Measurements from ENCODE around the gene NFYC.

Gene NFYC

GRCh38 chr1:40780678-40781607 is 89.4 kb downstream of the NFYC start:
- Mint-ChIP-seq H3K9me3 (no peaks in the 10 kb centered on the region), H3K4me1 (ENCODE audit: low read depth) (peaks cover 8% of the 10 kb centered on the region), H3K27me3 (ENCODE audit: low read depth) (peaks cover 37% of the 10 kb centered on the region), H3K27ac (no peak overlapping the region), H3K36me3 (ENCODE audit: low read depth) (peaks cover 18% of the 10 kb centered on the region), H3K4me3 (no peak overlapping the region)

- peaks cover 17% of the 10 kb centered on the region for H3K36me3 Mint-ChIP-seq (ENCODE audit: low read depth)
- H3K27ac Mint-ChIP-seq, result no peak overlapping the region
- H3K4me3 Mint-ChIP-seq, result no peak overlapping the region
- peaks cover 8% of the 10 kb centered on the region for H3K4me1 Mint-ChIP-seq (ENCODE audit: low read depth)
- H3K9me3 Mint-ChIP-seq, result no peaks in the 10 kb centered on the region
- peaks cover 37% of the 10 kb centered on the region for H3K27me3 Mint-ChIP-seq (ENCODE audit: low read depth)
These were observed 90.1 kb downstream of the NFYC start for GRCh38 chr1:40781608-40781971.

- Mint-ChIP-seq H3K27me3 (ENCODE audit: low read depth) (peaks cover 37% of the 10 kb centered on the region), H3K4me3 (peak overlapping the region; percentile 77)
These were observed 91.0 kb downstream of the NFYC start for GRCh38 chr1:40782371-40782956.

GRCh38 chr1:40783001-40783905 is 91.7 kb downstream of the NFYC start, which contains the start of gene KCNQ4:
TSS of gene KCNQ4 (plus strand) at chr1:40783787. CDS start at chr1:40784094, 307 bp downstream.
- Mint-ChIP-seq H3K4me1 (ENCODE audit: low read depth) (peaks cover 8% of the 10 kb centered on the region), H3K27me3 (ENCODE audit: low read depth) (peaks cover 37% of the 10 kb centered on the region), H3K4me3 (peak within 1 kb of the TSS; percentile 77), H3K36me3 (ENCODE audit: low read depth) (peaks cover 6% of the 10 kb centered on the region), H3K9me3 (no peaks in the 10 kb centered on the region), H3K27ac (peak within 1 kb of the TSS; percentile 69)

More at GRCh38 chr1:40782371-40782956, 91.0 kb downstream of the NFYC start:
- H3K36me3 Mint-ChIP-seq (ENCODE audit: low read depth), result peaks cover 9% of the 10 kb centered on the region
- H3K4me1 Mint-ChIP-seq (ENCODE audit: low read depth), result peaks cover 8% of the 10 kb centered on the region
- H3K27ac Mint-ChIP-seq, result no peak overlapping the region
- H3K9me3 Mint-ChIP-seq, result no peaks in the 10 kb centered on the region

- peaks cover 4% of the 10 kb centered on the region for H3K36me3 Mint-ChIP-seq (ENCODE audit: low read depth)
- peak overlapping the region; percentile 68 for H3K4me3 Mint-ChIP-seq
- peaks cover 37% of the 10 kb centered on the region for H3K27me3 Mint-ChIP-seq (ENCODE audit: low read depth)
- no peaks in the 10 kb centered on the region for H3K9me3 Mint-ChIP-seq
- no peak overlapping the region for H3K27ac Mint-ChIP-seq
- peaks cover 5% of the 10 kb centered on the region for H3K4me1 Mint-ChIP-seq (ENCODE audit: low read depth)
These were observed 92.8 kb downstream of the NFYC start for GRCh38 chr1:40784141-40784770.

GRCh38 chr1:40784771-40785151 is 93.3 kb downstream of the NFYC start:
- peaks cover 42% of the 10 kb centered on the region for H3K27me3 Mint-ChIP-seq (ENCODE audit: low read depth)
- H3K4me3 Mint-ChIP-seq, result peak overlapping the region; percentile 68
- peaks cover 4% of the 10 kb centered on the region for H3K36me3 Mint-ChIP-seq (ENCODE audit: low read depth)
- no peak overlapping the region for H3K27ac Mint-ChIP-seq
- no peaks in the 10 kb centered on the region for H3K9me3 Mint-ChIP-seq
- peaks cover 5% of the 10 kb centered on the region for H3K4me1 Mint-ChIP-seq (ENCODE audit: low read depth)

GRCh38 chr1:40785446-40785845 is 93.9 kb downstream of the NFYC start:
- peaks cover 5% of the 10 kb centered on the region for H3K4me1 Mint-ChIP-seq (ENCODE audit: low read depth)
- H3K27ac Mint-ChIP-seq, result no peak overlapping the region
- no peak overlapping the region for H3K4me3 Mint-ChIP-seq
- no peaks in the 10 kb centered on the region for H3K9me3 Mint-ChIP-seq
- H3K36me3 Mint-ChIP-seq (ENCODE audit: low read depth), result peaks cover 4% of the 10 kb centered on the region
- H3K27me3 Mint-ChIP-seq (ENCODE audit: low read depth), result peaks cover 46% of the 10 kb centered on the region

GRCh38 chr1:40786171-40786994 is 94.9 kb downstream of the NFYC start:
- Mint-ChIP-seq H3K4me1 (ENCODE audit: low read depth) (peaks cover 5% of the 10 kb centered on the region), H3K36me3 (ENCODE audit: low read depth) (peaks cover 4% of the 10 kb centered on the region), H3K27ac (no peak overlapping the region), H3K9me3 (no peaks in the 10 kb centered on the region), H3K4me3 (no peak overlapping the region), H3K27me3 (ENCODE audit: low read depth) (peaks cover 45% of the 10 kb centered on the region)

GRCh38 chr1:40786995-40787705 is 95.6 kb downstream of the NFYC start:
- H3K36me3 Mint-ChIP-seq (ENCODE audit: low read depth), result peaks cover 4% of the 10 kb centered on the region
- peaks cover 5% of the 10 kb centered on the region for H3K4me1 Mint-ChIP-seq (ENCODE audit: low read depth)
- H3K9me3 Mint-ChIP-seq, result no peaks in the 10 kb centered on the region
- H3K27ac Mint-ChIP-seq, result no peak overlapping the region
- peaks cover 39% of the 10 kb centered on the region for H3K27me3 Mint-ChIP-seq (ENCODE audit: low read depth)
- H3K4me3 Mint-ChIP-seq, result no peak overlapping the region

- no peaks in the 10 kb centered on the region for H3K9me3 Mint-ChIP-seq
- no peak overlapping the region for H3K4me3 Mint-ChIP-seq
- H3K27ac Mint-ChIP-seq, result no peak overlapping the region
- peaks cover 4% of the 10 kb centered on the region for H3K36me3 Mint-ChIP-seq (ENCODE audit: low read depth)
- H3K27me3 Mint-ChIP-seq (ENCODE audit: low read depth), result peaks cover 32% of the 10 kb centered on the region
- peaks cover 4% of the 10 kb centered on the region for H3K4me1 Mint-ChIP-seq (ENCODE audit: low read depth)
These were observed 96.4 kb downstream of the NFYC start for GRCh38 chr1:40787737-40788560.

GRCh38 chr1:40788561-40789341 is 97.2 kb downstream of the NFYC start:
- Mint-ChIP-seq H3K9me3 (no peaks in the 10 kb centered on the region), H3K27me3 (ENCODE audit: low read depth) (peaks cover 34% of the 10 kb centered on the region), H3K4me1 (ENCODE audit: low read depth) (peaks cover 2% of the 10 kb centered on the region), H3K27ac (no peak overlapping the region), H3K36me3 (ENCODE audit: low read depth) (no peaks in the 10 kb centered on the region), H3K4me3 (no peak overlapping the region)

- Mint-ChIP-seq H3K36me3 (ENCODE audit: low read depth) (no peaks in the 10 kb centered on the region), H3K9me3 (no peaks in the 10 kb centered on the region), H3K27me3 (ENCODE audit: low read depth) (peaks cover 33% of the 10 kb centered on the region), H3K4me3 (no peak overlapping the region), H3K4me1 (ENCODE audit: low read depth) (peaks cover 2% of the 10 kb centered on the region), H3K27ac (no peak overlapping the region)
These were observed 97.8 kb downstream of the NFYC start for GRCh38 chr1:40789342-40789598.
